Loucy (cell line): ENCODE data around the gene ELAPOR1.

ENCODE experiments used
- EZH2phosphoT487 ChIP-seq: fragments of 200-600 bp; IDR thresholded peaks from 2 replicates; pipeline ENCODE4 v1.6.1; 2018; ENCODE audit warnings: antibody characterized with exemption, mild to moderate bottlenecking, moderate library complexity, borderline replicate concordance
- TF ChIP-seq, protein P1 (sequence below): fragments of 200-600 bp; sonication (generic); conservative IDR thresholded peaks from 2 replicates; pipeline ENCODE4 v1.5.1; 2014; ENCODE audit warnings: mild to moderate bottlenecking, antibody characterized with exemption, low read length

DNA sequence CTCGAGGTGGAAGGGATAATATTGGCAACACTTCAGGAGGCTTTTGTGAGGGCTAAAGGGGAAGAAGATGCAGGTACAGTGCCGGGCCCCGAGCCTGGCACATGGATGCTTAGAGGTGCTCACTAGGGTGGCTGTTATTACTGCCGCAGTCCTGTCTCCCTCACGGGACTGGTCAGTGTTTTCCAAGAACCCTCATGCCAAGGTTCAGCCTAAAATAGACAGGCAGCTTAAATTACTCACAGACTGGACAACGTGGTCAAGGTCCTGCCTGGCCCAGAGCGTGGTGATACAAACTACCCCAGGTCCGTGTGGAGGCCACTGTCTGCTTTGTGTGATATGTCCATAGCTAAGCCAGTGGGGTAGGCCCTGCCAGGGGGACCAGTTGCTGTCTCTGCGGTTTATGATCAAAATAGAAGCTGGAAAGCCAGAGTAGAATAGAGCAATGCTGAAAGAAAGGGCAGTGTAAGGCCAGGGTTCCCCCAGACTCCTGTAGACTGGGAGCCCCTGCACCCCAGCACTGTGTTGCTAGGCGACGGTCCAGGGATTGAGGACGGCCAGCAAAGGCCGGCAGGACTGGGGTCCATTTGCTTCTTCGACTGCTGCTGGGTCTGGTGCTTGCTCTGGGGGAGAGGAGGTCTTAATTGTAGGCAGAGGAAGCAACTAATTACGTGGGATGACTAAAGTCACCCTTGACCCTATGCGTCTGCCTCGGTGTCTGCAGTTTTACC, 36.1 kb downstream of the ELAPOR1 start:
- TF ChIP-seq, protein P1, sequence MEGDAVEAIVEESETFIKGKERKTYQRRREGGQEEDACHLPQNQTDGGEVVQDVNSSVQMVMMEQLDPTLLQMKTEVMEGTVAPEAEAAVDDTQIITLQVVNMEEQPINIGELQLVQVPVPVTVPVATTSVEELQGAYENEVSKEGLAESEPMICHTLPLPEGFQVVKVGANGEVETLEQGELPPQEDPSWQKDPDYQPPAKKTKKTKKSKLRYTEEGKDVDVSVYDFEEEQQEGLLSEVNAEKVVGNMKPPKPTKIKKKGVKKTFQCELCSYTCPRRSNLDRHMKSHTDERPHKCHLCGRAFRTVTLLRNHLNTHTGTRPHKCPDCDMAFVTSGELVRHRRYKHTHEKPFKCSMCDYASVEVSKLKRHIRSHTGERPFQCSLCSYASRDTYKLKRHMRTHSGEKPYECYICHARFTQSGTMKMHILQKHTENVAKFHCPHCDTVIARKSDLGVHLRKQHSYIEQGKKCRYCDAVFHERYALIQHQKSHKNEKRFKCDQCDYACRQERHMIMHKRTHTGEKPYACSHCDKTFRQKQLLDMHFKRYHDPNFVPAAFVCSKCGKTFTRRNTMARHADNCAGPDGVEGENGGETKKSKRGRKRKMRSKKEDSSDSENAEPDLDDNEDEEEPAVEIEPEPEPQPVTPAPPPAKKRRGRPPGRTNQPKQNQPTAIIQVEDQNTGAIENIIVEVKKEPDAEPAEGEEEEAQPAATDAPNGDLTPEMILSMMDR, result no peak
- no peak for TF ChIP-seq EZH2phosphoT487
